Adrenal gland (tissue), 12 donors: ENCODE results near the gene COG8. TPM values are rescaled to one million over a fixed set of nuclear protein-coding genes. Genes with fewer than 3 reads are reported as not detected.

Experiments
- DNase-seq, 7 donors: peaks; one replicate each; pipeline ENCODE4 v3.0.0-alpha.2; 2019 to 2020
- H3K27ac ChIP-seq, 5 donors: fragments of 200-600 bp; sonication (generic) in 4 of 5; 1 replicate in 3 of 5; 2 replicates in 2 of 5; pipeline versions ENCODE4 v1.5.1 to v1.8.0; 2016 to 2020; ENCODE audit warnings: mild to moderate bottlenecking in 1 of 5
- H3K27me3 ChIP-seq: fragments of 200-600 bp; 2 replicates; pipeline ENCODE4 v1.8.0; 2021
- H3K36me3 ChIP-seq, 2 donors: fragments of 200-600 bp; replicated peaks in 1 of 2; 1 replicate in 1 of 2; 2 replicates in 1 of 2; pipeline versions ENCODE4 v1.5.1 to v1.8.0; 2018 to 2022
- H3K4me1 ChIP-seq, 2 donors: fragments of 200-600 bp; replicated peaks in 1 of 2; 1 replicate in 1 of 2; 2 replicates in 1 of 2; pipeline versions ENCODE4 v1.5.1 to v1.8.0; 2018 to 2021
- H3K4me3 ChIP-seq, 4 donors: fragments of 200-600 bp; sonication (generic) in 3 of 4; one replicate each; pipeline ENCODE4 v1.5.1; 2016 to 2018
- H3K9me3 ChIP-seq, 3 donors: fragments of 200-600 bp; sonication (generic) in 1 of 3; replicated peaks in 1 of 3; 1 replicate in 2 of 3; 2 replicates in 1 of 3; pipeline versions ENCODE4 v1.5.1 to v1.8.0; 2016 to 2021
- POLR2A ChIP-seq, 2 donors: fragments of 450-650 bp; IDR thresholded peaks; one replicate each; pipeline ENCODE4 v1.6.1; 2017; ENCODE audit warnings: antibody characterized with exemption in 2 of 2, mild to moderate bottlenecking in 2 of 2, moderate library complexity in 1 of 2
- WGBS, 4 donors: extraction: QIAGEN DNeasy Blood & Tissue Kit in 2 of 4; methylation state at CpG; one replicate each; pipeline versions ENCODE4 v1.1.5 to v1.1.7; 2013 to 2017; 5-methylcytosine and 5-hydroxymethylcytosine counted together
- intact Hi-C, 2 donors: fragments of 100-400 bp; cut with DNase I; formaldehyde crosslinking; loops; one replicate each; pipeline versions ENCODE4 v1.14.1 to v1.15.0; 2022 to 2023
- polyA plus RNA-seq, 3 donors: library from polyadenylated mRNA; stranded (reverse); fragments of 200-250 nt in 2 of 3; fragments of 350-450 nt in 1 of 3; fragmentation: Illumina TruSeq in 1 of 3; extraction: RNeasy Lipid Tissue Mini Kit (QIAGEN cat#74804) in 1 of 3; gene quantifications; one replicate each; pipeline ENCODE4 v1.2.3, GENCODE V29; 2013 to 2014
- total RNA-seq, 9 donors: library from RNA; depleted of rRNA in 4 of 9; stranded (reverse); fragments of >200 nt in 4 of 9; fragments of 120-200 nt in 1 of 9; fragmentation: NEBNext Ultra II Directional in 1 of 9; extraction: Animal tissue kit (Norgen Biotek cat#: 25700) in 1 of 9; gene quantifications; one replicate each; pipeline versions ENCODE4 v1.1.0 to v1.2.4, GENCODE V29; 2013 to 2023
- TF ChIP-seq, protein P1 (sequence below), 6 experiments: fragments of 450-650 bp in 4 of 6; fragments of 200-600 bp in 2 of 6; sonication (generic) in 1 of 6; IDR thresholded peaks; 1 replicate in 5 of 6; 2 replicates in 1 of 6; pipeline versions ENCODE4 v1.5.1 to v1.8.0; 2016 to 2021; ENCODE audit warnings: antibody characterized with exemption in 6 of 6, mild to moderate bottlenecking in 2 of 6, moderate library complexity in 1 of 6
- donor health status: healthy with polysubstance abuse.
- donor health status: Bipolar disorder and iron deficiency.
- donor health status: DM: yes; HTN: yes; CAD: no.
- donor health status: DM: no; HTN: no; CAD: no.
- donor health status: DM: no; HTN: no; CAD: no.
- donor health status: DM: yes; HTN: yes; CAD: no.

The COG8 gene
- total and polyA plus RNA-seq, 12 donors: 26.1 to 85.3 (median 50.3) TPM

DNA sequence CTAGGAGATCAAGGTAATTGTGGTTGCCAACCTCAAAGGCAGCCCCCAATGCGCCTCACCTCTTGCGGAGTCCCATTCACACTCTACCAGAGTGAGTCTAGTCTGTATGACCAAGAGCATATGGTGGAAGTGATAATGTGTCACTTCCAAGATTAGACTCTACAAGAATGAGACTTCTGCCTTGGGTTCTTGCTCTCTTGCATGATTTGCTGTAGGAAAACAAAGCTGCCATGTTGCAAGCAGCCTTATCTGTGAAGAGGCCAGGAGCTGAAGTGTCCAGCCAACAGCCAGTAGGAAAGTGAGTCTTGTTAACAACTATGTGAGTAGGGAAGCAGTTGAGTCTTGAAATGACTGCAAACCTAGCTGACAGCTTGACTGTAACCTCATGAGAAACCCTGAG, 43.1 kb upstream of the COG8 start:
- Histone ChIP-seq H3K4me1 (peaks cover 12 to 27% of the 10 kb centered on the region in 2 donors), H3K4me3 (no peak overlapping the region), H3K9me3 (no peaks in the 10 kb centered on the region), H3K27me3 (no peaks in the 10 kb centered on the region), H3K36me3 (peaks cover 0 to 52% of the 10 kb centered on the region in 2 donors), H3K27ac (no peak overlapping the region)
- no peak for DNase-seq
- intact Hi-C loops: no loop called here
- WGBS, 4 donors: 98 to 100% (median 99%) methylated on average over 2 of the region's 2 CpGs
- no peak for TF ChIP-seq POLR2A (IDR thresholded peaks at IDR 0.05)
- TF ChIP-seq, protein P1, sequence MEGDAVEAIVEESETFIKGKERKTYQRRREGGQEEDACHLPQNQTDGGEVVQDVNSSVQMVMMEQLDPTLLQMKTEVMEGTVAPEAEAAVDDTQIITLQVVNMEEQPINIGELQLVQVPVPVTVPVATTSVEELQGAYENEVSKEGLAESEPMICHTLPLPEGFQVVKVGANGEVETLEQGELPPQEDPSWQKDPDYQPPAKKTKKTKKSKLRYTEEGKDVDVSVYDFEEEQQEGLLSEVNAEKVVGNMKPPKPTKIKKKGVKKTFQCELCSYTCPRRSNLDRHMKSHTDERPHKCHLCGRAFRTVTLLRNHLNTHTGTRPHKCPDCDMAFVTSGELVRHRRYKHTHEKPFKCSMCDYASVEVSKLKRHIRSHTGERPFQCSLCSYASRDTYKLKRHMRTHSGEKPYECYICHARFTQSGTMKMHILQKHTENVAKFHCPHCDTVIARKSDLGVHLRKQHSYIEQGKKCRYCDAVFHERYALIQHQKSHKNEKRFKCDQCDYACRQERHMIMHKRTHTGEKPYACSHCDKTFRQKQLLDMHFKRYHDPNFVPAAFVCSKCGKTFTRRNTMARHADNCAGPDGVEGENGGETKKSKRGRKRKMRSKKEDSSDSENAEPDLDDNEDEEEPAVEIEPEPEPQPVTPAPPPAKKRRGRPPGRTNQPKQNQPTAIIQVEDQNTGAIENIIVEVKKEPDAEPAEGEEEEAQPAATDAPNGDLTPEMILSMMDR (IDR thresholded peaks at IDR 0.05): no peak

DNA sequence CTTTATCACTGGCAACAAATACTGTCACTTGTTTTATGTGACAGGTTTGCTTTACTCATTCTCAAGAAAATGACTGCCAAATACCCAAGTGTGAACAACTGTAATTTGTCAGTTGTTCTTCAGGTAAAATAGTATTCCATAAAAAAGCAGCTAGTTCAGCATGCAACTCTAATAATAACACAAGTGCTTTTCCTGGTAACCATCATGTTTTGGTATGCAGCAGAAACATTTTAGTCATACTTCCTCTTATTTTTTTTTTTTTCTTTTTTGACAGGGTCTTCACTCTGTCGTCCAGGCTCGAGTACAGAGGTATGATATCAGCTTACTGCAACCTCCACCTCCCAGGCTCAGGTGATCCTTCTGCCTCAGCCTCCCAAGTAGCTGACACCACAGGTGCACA, 41.9 kb upstream of the COG8 start:
- DNase-seq: no peak
- no peaks in the 10 kb centered on the region for H3K9me3 ChIP-seq
- H3K27ac ChIP-seq: no peak overlapping the region
- H3K27me3 ChIP-seq: no peaks in the 10 kb centered on the region
- H3K4me3 ChIP-seq: no peak overlapping the region
- H3K4me1 ChIP-seq: peaks cover 12 to 27% of the 10 kb centered on the region in 2 donors
- intact Hi-C loops: no loop called here
- H3K36me3 ChIP-seq: peaks cover 0 to 52% of the 10 kb centered on the region in 2 donors
- WGBS, 4 donors: 47 to 56% (median 53%) methylated on average over 2 of the region's 2 CpGs
- no peak for TF ChIP-seq POLR2A (IDR thresholded peaks at IDR 0.05)
- TF ChIP-seq, protein P1 (IDR thresholded peaks at IDR 0.05): no peak

DNA sequence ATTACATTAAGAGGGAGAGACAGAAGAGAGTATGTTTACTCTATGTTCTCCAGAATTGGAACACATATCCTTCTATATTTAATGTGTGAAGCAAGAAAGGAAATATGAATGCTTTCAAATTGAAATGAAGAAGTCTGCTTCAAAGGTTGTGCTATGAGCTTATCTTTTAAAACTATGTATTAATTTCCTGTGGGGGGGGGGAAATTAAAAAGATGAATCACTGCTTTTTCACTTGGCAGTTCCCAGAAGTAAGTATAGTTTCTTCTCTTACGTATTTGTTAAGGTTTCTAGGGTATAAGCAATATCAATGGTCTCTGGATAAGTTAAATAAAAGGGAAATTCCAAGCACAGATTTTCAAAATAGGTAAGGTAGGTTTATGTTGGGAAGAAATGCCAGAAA, 39.4 kb upstream of the COG8 start:
- DNase-seq: no peak
- WGBS, 4 donors: 29 to 50% (median 45%) methylated on average over 1 of the region's 1 CpG
- Histone ChIP-seq H3K4me3 (no peak overlapping the region), H3K36me3 (peaks cover 0 to 51% of the 10 kb centered on the region in 2 donors), H3K27me3 (no peaks in the 10 kb centered on the region), H3K9me3 (no peaks in the 10 kb centered on the region), H3K27ac (no peak overlapping the region), H3K4me1 (peaks cover under 1 to 15% of the 10 kb centered on the region in 2 donors)
- TF ChIP-seq, protein P1 (IDR thresholded peaks at IDR 0.05): no peak
- TF ChIP-seq POLR2A (IDR thresholded peaks at IDR 0.05): no peak
- intact Hi-C loops: no loop called here

DNA sequence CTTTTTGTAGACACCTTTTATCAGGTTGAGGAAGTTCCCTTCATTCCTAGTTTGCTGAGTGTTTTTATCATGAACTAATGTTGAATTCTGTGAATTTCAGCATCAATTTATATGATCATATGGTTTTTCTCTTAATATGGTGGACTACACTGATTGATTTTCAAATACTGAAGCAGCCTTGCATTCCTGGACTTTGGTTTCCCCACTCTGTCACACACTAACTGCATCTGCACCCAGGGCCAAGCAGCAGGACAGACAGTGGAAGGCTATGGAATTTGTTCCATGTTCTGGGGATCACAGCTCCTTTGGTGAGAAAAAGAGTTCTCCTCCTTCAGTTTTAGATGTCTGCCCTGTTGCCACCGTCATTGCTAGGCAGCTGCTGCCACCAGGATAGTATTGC, 38.7 kb upstream of the COG8 start:
- Histone ChIP-seq H3K4me3 (no peak overlapping the region), H3K36me3 (peaks cover 0 to 44% of the 10 kb centered on the region in 2 donors), H3K9me3 (no peaks in the 10 kb centered on the region), H3K27me3 (no peaks in the 10 kb centered on the region), H3K4me1 (peaks cover 0 to 12% of the 10 kb centered on the region in 2 donors), H3K27ac (no peak overlapping the region)
- TF ChIP-seq, protein P1 (IDR thresholded peaks at IDR 0.05): no peak
- TF ChIP-seq POLR2A (IDR thresholded peaks at IDR 0.05): no peak
- WGBS, 4 donors: 83 to 100% (median 96%) methylated on average over 1 of the region's 1 CpG
- no peak for DNase-seq
- intact Hi-C loops: no loop called here
